H1 (cell line): ENCODE measurements around the gene AKIRIN1. TPM values are rescaled to one million over a fixed set of nuclear protein-coding genes. Genes with fewer than 3 reads are reported as not detected.

ENCODE experiments used
- CTBP2 ChIP-seq: IDR thresholded peaks from 2 replicates; pipeline ENCODE4 v1.7.0; 2011; ENCODE audit warnings: borderline replicate concordance, mild to moderate bottlenecking, moderate library complexity, mixed read lengths, low read length; ENCODE audit not compliant: insufficient read depth, insufficient read length
- EGR1 ChIP-seq: IDR thresholded peaks from 2 replicates; pipeline ENCODE4 v1.6.1; 2011; ENCODE audit warnings: low read depth, low read length, borderline replicate concordance
- JUND ChIP-seq: IDR thresholded peaks from 2 replicates; pipeline ENCODE4 v1.6.1; 2011; ENCODE audit warnings: mild to moderate bottlenecking, improper control_type of control experiment, low read length
- KDM4A ChIP-seq: IDR thresholded peaks from one replicate; pipeline ENCODE4 v1.7.1; 2012; ENCODE audit warnings: low read depth, mild to moderate bottlenecking, moderate library complexity, low read length, inconsistent platforms; ENCODE audit not compliant: severe bottlenecking
- RAD21 ChIP-seq, 2 experiments: IDR thresholded peaks in 1 of 2; conservative IDR thresholded peaks in 1 of 2; 2 replicates each; pipeline ENCODE4 v1.6.1; 2011; ENCODE audit warnings: low read depth in 2 of 2, low read length in 2 of 2, improper control_type of control experiment in 1 of 2, inconsistent platforms in 1 of 2, mild to moderate bottlenecking in 1 of 2, moderate library complexity in 1 of 2
- RXRA ChIP-seq: IDR thresholded peaks from 2 replicates; pipeline ENCODE4 v1.6.1; 2011; ENCODE audit warnings: low read depth, mild to moderate bottlenecking, low read length, moderate library complexity; ENCODE audit not compliant: insufficient read depth
- SP4 ChIP-seq: IDR thresholded peaks from 2 replicates; pipeline ENCODE4 v1.6.1; 2012; ENCODE audit warnings: low read length, inconsistent platforms
- polyA plus RNA-seq, 7 experiments: library from polyadenylated mRNA; depleted of rRNA in 3 of 7; stranded (reverse) in 5 of 7; unstranded in 2 of 7; fragments of >200 nt in 5 of 7; fragments of 200-250 nt in 2 of 7; gene quantifications; 1 replicate in 5 of 7; 2 replicates in 1 of 7; 4 replicates in 1 of 7; pipeline versions ENCODE4 v1.2.1 to v1.2.3, GENCODE V29; 2011 to 2013; ENCODE audit warnings: missing spikeins in 2 of 7, mixed read lengths in 2 of 7
- total RNA-seq: library from RNA; stranded (reverse); fragmentation: NEBNext Ultra II Directional; extraction: Animal tissue kit (Norgen Biotek cat#: 25700); gene quantifications from 2 replicates; pipeline ENCODE4 v1.2.1, GENCODE V29; 2021

Gene AKIRIN1
- total and polyA plus RNA-seq, 2 of the 8 experiments (the other 6 are each of a cell fraction or from before 2014, with no cell fraction given): 148 to 236 TPM

DNA sequence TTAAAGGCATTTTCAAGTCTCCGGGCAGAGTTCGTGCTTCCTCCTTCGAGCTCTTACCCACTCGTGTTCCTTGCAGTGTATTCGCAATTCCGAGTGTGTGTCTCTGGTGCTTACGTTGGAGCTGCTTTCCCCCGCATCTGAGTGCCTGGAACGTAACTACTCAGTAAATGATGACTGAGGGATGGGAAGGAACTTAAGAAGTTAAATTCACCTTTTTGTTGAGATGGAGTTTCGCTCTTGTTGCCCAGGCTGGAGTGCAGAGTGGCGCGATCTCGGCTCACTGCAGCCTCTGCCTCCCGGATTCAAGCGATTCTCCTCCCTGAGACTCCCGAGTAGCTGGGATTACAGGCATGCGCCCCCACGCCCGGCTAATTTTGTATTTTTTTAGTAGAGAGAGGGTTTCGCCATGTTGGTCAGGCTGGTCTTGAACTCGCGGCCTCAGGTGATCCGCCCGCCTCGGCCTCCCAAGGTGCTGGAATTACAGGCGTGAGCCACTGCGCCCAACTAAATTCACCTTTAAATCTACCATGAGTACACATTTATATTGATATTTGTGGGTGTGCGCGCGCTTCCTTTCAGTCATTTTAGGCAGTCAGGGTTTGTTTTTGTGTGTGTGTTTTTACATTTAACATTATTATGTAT is 35.9 kb downstream of the AKIRIN1 start (continued):
- TF ChIP-seq RAD21 (IDR thresholded peaks at IDR 0.05 in 1 of 2, conservative IDR thresholded peaks at IDR 0.05 in 1 of 2; ENCODE audit: low read depth in 2 of 2, low read length in 2 of 2): no peak
- no peak for TF ChIP-seq RXRA
- no peak for TF ChIP-seq JUND
- TF ChIP-seq CTBP2: no peak
- no peak for TF ChIP-seq KDM4A
- no peak for TF ChIP-seq EGR1
- TF ChIP-seq SP4: no peak
